ENCODE results near the gene PPARD.

DNA sequence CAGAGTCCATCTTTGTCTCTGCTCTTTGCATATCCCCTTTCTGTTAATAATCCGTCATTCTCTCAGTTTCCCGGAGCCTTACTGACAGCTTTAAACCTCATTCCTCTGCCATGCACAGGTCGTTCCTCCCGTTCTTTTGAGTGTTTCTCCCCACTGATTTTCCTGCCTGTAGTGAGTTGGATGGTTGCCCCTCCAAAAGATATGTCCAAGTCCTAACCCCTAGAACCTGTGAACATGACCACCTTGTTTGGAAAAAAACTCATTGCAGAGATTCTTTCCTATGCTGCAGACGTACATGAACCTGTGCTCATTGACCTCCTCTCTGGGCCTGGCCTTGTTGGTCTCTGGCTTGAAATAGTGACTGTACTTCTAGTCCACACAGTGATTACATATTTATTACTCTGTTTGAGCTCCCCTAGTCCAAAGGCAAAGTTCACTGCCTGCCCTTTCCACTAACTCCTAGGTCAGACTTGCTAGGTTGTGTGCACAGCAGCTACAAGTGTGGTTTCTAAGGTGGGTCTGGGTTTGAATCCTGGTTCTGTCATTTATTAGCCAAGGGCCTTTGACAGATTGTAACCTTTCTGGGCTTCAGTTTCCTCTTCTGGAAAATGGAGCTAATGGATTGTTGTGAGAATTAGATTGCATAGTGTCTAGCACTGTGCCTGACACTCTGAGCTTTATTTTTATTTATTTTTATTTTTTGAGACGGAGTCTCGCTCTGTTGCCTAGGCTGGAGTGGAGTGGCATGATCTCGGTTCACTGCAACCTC lies 29.3 kb downstream of the PPARD start:
- TF ChIP-seq EZH2 (IDR thresholded peaks at IDR 0.05; ENCODE audit: insufficient read depth, poor library complexity, severe bottlenecking) = no peak
- TF ChIP-seq EZH2phosphoT487 (IDR thresholded peaks at IDR 0.05; ENCODE audit: insufficient read depth, low read depth) = no peak
